Astrocyte of the spinal cord (primary cell): ENCODE measurements around the gene CROT.

Experiments used
- DNase-seq: peaks from one replicate; pipeline ENCODE4 v3.0.0; 2011; ENCODE audit warnings: low read depth, low spot score
- H3K4me3 ChIP-seq: 2 replicates; pipeline ENCODE4 v1.5.1; 2011; ENCODE audit warnings: low read depth, mild to moderate bottlenecking, low read length, moderate library complexity
- in situ Hi-C: cut with HindIII; loops from 2 replicates; pipeline ENCODE4 v1.10.0; 2017; ENCODE audit warnings: low sequenced_read_pairs
- TF ChIP-seq, protein P1 (sequence below): IDR thresholded peaks from 2 replicates; pipeline ENCODE4 v1.5.1; 2012; ENCODE audit warnings: low read depth, mild to moderate bottlenecking, low read length, inconsistent platforms

CROT gene

DNA sequence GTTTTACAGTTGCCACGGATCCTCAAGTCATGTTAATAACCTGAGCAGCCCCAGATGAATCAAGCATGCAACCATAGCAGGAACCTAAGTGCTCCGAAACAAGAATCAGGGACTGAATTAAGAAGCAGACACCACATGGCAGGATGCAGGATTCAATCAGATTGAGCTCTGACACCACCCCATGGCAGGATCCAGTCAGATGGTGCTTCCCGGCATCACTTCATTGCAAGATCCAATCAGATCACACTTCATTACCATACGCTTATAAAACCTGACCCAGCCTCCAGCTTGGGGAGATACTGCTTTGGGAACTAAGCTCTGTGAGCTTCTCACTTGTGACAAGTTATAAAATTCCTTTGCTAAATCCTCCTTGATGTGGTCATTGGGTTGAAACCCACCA is 74.7 kb downstream of the CROT start:
- TF ChIP-seq, protein P1, sequence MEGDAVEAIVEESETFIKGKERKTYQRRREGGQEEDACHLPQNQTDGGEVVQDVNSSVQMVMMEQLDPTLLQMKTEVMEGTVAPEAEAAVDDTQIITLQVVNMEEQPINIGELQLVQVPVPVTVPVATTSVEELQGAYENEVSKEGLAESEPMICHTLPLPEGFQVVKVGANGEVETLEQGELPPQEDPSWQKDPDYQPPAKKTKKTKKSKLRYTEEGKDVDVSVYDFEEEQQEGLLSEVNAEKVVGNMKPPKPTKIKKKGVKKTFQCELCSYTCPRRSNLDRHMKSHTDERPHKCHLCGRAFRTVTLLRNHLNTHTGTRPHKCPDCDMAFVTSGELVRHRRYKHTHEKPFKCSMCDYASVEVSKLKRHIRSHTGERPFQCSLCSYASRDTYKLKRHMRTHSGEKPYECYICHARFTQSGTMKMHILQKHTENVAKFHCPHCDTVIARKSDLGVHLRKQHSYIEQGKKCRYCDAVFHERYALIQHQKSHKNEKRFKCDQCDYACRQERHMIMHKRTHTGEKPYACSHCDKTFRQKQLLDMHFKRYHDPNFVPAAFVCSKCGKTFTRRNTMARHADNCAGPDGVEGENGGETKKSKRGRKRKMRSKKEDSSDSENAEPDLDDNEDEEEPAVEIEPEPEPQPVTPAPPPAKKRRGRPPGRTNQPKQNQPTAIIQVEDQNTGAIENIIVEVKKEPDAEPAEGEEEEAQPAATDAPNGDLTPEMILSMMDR, result no peak
- DNase-seq, result no peak
- in situ Hi-C loops, result no loop called here
- no peak overlapping the region for H3K4me3 ChIP-seq

DNA sequence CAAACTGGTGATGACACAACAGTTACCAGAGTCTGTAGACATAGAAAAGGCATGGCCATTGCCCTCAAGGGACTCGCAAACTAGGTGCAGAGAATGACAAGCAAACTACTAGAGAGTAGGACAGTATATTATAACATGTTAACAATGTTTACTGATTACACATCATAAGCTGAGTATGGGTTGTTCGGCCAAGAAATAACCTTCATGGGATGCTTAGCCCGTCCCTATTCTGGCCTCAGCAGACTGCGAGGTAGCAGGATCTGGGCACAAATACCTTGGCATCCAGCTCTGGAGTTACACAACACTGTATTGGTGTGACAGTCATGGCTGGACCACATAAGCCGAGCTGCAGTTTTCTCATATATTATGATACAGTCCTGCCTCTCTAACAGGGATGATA is 78.6 kb downstream of the CROT start:
- TF ChIP-seq, protein P1, result no peak
- no peak overlapping the region for H3K4me3 ChIP-seq
- no peak for DNase-seq
- in situ Hi-C loops, result no loop called here

DNA sequence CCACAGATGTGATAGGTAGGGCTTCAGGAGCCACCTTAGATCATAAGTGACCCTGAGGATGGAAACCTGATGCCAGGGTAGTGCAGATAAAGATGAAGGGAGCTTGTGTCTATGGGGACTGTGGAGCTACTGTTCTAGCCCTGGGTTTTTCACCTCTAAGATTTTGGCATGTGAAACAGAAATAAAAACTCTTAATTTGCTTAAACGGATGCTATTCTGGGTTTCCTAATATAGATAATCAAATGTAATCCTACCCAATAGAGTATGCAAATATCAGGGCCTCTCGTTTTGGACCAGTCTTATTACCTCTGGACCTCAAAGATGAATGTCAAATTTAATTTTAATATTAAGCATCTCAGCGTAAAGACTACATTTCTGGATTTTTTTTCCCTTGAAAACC is 80.7 kb downstream of the CROT start:
- in situ Hi-C loops, result no loop called here
- no peak overlapping the region for H3K4me3 ChIP-seq
- TF ChIP-seq, protein P1, result no peak
- DNase-seq, result no peak

DNA sequence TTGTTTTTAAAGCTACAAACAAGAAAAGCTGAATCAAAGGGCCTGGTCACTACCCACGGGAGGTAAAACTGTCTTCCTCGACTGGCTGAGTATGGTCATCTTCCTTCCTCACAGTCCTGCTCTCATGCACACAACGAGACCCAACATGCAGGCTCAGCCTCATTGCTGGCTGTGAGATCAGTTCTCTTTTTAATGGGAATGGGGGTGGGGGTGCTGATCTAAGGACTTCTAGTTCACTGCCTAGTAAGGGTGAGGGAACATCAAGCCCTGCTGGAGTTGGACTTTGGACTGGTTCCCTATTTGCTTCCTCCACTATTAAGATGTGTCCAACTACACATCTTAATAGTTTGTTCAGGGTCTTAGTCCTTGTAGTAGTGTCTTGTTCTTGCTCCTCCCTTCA is 81.8 kb downstream of the CROT start:
- H3K4me3 ChIP-seq, result no peak overlapping the region
- DNase-seq, result no peak
- TF ChIP-seq, protein P1, result no peak
- in situ Hi-C loops, result no loop called here

DNA sequence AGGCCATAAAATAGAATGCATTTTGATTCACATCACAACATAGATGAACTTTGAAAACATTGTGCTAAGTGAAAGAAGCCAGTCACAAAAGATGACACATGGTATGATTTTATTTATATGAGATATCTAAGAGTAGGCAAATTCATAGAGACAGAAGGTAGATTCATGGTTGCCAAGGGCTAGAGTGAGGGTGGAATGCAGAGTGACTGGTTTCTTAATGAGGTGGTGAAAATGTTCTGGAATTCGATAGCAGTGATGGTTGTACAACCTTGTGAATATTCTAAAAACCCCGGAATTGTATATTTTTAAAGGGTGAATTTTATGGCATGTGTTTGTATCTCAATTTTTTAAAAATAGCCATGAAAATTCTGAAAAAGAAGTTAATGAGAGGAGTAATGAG is 87.1 kb downstream of the CROT start:
- DNase-seq, result no peak
- in situ Hi-C loops, result no loop called here
- H3K4me3 ChIP-seq, result no peak overlapping the region
- TF ChIP-seq, protein P1, result no peak

DNA sequence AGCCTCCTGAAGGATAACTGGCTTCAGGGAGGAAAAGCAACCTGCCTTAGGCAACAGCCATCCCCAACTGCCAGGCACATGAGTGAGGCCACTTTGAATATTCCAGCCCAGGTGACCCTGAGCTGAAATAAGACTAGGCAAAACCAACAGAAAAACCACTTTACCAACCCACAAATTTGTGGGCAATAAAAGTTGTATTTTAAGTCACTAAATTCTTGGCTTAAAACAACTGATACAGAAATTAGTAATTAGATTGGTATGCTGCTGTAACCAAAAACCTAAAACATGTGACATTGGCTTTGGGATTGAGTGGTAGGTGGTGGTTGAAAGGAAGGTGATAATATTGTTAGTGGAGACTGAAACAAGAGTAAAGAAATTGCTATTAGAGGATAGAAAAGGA is 90.1 kb downstream of the CROT start:
- TF ChIP-seq, protein P1, result no peak
- DNase-seq, result peak; percentile 56
- in situ Hi-C loops, result no loop called here
- H3K4me3 ChIP-seq, result no peak overlapping the region

DNA sequence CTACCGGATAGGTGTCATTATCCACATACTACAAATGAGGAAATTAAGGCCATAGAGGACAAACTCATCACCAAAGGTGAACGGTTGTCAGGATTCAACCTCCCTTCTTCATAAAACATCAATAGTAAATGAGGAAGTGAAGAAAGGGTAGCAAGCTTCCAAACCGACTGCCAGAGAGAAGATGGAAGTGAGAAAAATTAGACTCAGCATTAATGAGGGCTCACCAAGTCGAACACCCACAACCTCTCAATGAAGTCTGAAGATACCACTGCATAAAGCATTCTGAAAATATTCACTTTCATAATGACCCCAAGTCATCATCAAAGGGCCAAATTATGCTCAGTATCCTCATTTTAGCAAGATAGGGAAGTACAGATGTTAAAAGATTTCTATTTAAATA is 100.4 kb downstream of the CROT start:
- in situ Hi-C loops, result no loop called here
- DNase-seq, result no peak
- no peak overlapping the region for H3K4me3 ChIP-seq
- TF ChIP-seq, protein P1, result no peak
